Activated naive CD8-positive, alpha-beta T cell treated with anti-CD3 and anti-CD28 coated beads, Interleukin-2, amount 50 U/mL, for 24 hours (primary cell): ENCODE results near the gene CLIC3.
"Not testable (repeated sequence)": the region's sequence is repeated elsewhere in the genome, so short reads cannot be mapped to it uniquely, and the experiment has no call there.

Experiments
- ATAC-seq: fragments of 150-1000 bp; cut with Tn5 transposase; one replicate; pipeline ENCODE4 v1.10.0; 2021
- DNase-seq: peaks from one replicate; pipeline ENCODE4 v3.0.0; 2021
- H3K27ac Mint-ChIP-seq: one replicate; pipeline ENCODE4 v1.8.0; 2021; ENCODE audit warnings: mild to moderate bottlenecking, mixed read lengths
- H3K27me3 Mint-ChIP-seq: one replicate; pipeline ENCODE4 v1.8.0; 2021; ENCODE audit warnings: mixed read lengths
- H3K36me3 Mint-ChIP-seq: one replicate; pipeline ENCODE4 v1.8.0; 2021; ENCODE audit warnings: low read depth, mixed read lengths
- H3K4me1 Mint-ChIP-seq: one replicate; pipeline ENCODE4 v1.8.0; 2021; ENCODE audit warnings: mixed read lengths
- H3K4me3 Mint-ChIP-seq: one replicate; pipeline ENCODE4 v1.8.0; 2021; ENCODE audit warnings: mild to moderate bottlenecking, moderate library complexity, mixed read lengths
- H3K9me3 Mint-ChIP-seq: one replicate; pipeline ENCODE4 v1.8.0; 2021; ENCODE audit warnings: mixed read lengths

Gene CLIC3

DNA sequence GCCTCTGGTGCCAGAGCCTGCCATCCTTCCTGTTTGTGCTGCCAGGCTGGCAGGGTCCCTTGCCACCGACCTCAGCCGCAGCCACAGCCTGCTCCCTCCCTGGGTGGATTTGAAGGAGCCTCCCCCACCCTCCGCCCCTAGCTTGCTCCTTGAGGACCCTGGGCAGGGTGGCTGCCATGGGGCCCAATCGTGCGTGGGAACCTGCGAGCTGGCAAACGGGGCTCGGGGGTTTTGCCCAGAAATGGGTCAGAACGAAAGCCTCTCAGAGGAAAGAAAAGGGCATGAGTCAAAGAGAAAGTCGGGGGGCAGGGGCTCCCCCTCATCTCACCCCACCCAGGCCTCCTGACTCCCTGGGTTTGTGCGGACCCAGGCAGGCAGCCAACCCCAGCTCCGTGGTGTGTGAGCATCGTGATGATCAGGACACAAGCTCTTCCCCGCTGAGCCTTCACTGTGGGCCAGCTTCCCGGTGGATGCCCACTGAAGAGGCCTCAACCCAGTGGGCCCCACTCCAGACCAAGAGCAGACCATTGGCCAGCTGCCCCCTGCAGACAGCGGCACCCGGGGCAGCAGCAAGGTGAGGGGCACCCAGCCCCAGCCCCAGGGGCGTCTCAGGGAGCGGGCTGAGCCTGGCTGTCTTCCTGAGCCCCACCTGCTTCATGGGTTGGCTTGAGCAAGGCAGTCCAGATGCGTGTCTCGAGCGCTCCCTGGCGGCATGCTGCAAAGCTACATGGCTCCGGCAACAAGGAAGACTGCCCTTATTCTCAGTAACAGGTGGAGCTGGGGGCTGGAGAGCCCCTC lies 38.5 kb upstream of the CLIC3 start:
- H3K27me3 Mint-ChIP-seq: no peaks in the 10 kb centered on the region
- ATAC-seq: peak; percentile 83
- peaks cover 36% of the 10 kb centered on the region for H3K4me1 Mint-ChIP-seq
- DNase-seq: peak; percentile 91
- H3K4me3 Mint-ChIP-seq: peak overlapping the region; percentile 59
- H3K27ac Mint-ChIP-seq: peak overlapping the region; percentile 65
- no peaks in the 10 kb centered on the region for H3K9me3 Mint-ChIP-seq
- no peaks in the 10 kb centered on the region for H3K36me3 Mint-ChIP-seq

DNA sequence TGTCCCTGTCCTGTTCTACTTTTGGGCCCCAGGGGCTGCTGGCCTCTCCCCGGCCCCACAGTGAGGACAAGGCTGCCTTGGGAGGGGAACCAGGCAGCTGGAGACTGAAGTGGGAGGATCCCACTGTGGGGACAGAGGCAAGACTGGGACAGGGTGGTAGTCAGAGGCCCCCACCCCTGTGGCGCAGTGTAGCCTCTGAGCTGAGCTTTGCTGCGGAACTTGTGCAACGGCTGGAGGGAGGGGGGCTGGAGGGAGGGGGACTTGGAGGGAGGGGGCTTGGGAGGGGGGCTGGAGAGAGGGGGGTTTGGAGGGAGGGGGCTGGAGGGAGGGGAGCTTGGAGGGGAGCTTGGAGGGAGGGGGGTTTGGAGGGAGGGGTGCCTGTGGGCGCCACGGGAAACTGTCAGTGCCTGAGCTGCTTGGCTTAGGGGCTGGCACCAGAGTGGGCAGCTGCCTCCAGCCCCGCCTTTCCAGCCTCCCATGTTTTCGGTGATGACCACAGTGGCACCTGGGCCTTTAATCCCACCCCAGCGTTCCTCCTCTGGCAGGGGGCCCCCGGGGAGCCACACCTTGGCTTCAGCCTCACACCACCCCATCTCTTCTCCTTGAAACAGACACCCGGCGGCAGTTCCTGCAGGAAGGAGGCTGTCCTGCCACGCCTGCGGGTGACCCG lies 37.8 kb upstream of the CLIC3 start:
- peak overlapping the region; percentile 65 for H3K27ac Mint-ChIP-seq
- peaks cover 1% of the 10 kb centered on the region for H3K27me3 Mint-ChIP-seq

DNA sequence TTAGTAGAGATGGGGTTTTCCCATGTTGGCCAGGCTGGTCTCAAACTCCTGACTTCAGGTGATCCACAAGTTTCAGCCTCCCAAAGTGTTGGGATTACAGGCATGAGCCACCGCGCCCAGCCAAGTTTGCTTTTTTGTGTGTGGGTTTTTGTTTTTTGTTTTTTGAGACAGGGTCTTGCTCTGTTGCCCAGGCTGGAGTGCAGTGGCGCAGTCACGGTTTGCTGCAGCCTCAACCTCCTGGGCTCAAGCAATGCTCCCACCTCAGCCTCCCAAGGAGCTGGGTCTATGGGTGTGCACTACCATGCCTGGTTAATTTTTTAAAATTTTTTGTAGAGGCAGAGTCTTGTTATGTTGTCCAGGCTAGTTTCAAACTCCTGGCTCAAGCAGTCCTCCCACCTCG lies 37.1 kb upstream of the CLIC3 start:
- H3K4me1 Mint-ChIP-seq: peaks cover 48% of the 10 kb centered on the region
- not testable (repeated sequence) for H3K36me3 Mint-ChIP-seq

More for the DNA sequence above, 37.8 kb upstream of the CLIC3 start:
- ATAC-seq: peak; percentile 5
- no peaks in the 10 kb centered on the region for H3K36me3 Mint-ChIP-seq
- H3K4me3 Mint-ChIP-seq: peak overlapping the region; percentile 59
- no peaks in the 10 kb centered on the region for H3K9me3 Mint-ChIP-seq
- no peak for DNase-seq
- H3K4me1 Mint-ChIP-seq: peaks cover 42% of the 10 kb centered on the region

DNA sequence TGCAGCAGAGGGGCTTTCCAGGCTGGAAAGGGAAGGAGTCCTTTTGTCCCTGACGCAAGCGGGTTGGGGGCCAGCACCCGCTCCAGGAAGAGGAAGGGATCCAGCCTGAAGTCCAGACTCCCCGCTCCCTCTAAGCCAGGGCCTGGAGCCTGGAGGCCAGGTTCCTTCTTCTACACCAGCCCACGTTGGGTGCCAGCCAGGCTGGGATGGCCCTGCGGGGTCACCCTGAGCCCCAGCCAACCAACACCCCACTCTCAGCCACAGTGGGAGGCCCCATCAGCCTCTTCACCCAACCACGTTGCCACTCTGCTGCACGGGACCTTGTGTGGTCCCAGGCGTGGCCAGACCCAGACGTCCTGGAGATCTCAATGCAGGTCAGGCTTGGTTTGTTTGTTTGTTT lies 36.5 kb upstream of the CLIC3 start:
- ATAC-seq (no peak), DNase-seq (no peak)
- H3K4me1 Mint-ChIP-seq: peaks cover 48% of the 10 kb centered on the region
- peaks cover 1% of the 10 kb centered on the region for H3K27me3 Mint-ChIP-seq
- H3K4me3 Mint-ChIP-seq: peak overlapping the region; percentile 34
- H3K9me3 Mint-ChIP-seq: no peaks in the 10 kb centered on the region
- H3K27ac Mint-ChIP-seq: peak overlapping the region; percentile 26
- H3K36me3 Mint-ChIP-seq: no peaks in the 10 kb centered on the region

More for the DNA sequence above, 37.1 kb upstream of the CLIC3 start:
- H3K27ac Mint-ChIP-seq, ATAC-seq, H3K9me3 Mint-ChIP-seq, H3K27me3 Mint-ChIP-seq, H3K4me3 Mint-ChIP-seq, DNase-seq: not testable (repeated sequence)

DNA sequence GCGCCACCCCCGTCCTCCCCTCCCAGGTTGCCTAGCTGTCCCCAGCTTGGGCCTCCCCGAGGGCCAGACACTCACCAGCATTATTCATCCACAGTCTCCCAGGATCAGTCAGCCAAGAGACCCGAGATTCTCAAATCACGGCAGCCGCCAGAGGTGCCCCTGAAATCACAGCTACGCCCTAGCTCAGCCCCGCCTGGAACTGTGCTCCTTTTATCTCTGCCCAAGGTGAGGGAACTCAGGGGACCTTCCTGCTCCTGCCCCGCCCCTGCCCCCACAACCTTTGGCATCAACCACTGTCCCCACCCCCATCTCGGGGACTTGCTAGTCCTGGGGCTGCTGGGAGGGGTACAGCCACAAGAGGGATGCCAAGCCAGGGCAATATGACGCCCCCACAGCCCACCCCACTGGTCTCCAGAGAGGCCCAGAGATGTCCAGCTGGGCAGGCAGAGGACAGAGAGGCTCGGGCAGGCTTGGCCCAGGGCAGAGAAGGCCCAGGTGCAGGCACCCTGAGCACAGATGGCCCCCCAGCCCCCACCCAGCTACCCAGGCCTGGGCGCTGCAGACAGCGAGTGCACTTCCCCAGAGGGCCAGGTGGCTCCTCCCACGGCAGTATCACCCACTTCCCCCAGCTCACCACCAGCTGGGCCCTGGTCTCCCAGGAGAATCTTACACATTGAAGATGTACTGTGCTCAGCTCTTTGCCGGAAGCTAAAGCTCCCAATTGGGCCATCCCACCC lies 35.7 kb upstream of the CLIC3 start, which contains the start of gene FUT7:
Gene FUT7, minus strand, starts transcription at position 185 of the 737 bp plus-strand sequence. Its CDS starts 97 bp downstream, at position 88.
- Mint-ChIP-seq H3K27me3 (peaks cover 4% of the 10 kb centered on the region), H3K36me3 (no peaks in the 10 kb centered on the region), H3K9me3 (no peaks in the 10 kb centered on the region), H3K27ac (no peak within 1 kb of the TSS), H3K4me1 (peaks cover 51% of the 10 kb centered on the region), H3K4me3 (peak within 1 kb of the TSS; percentile 30)
- no peak for ATAC-seq
- DNase-seq: no peak

DNA sequence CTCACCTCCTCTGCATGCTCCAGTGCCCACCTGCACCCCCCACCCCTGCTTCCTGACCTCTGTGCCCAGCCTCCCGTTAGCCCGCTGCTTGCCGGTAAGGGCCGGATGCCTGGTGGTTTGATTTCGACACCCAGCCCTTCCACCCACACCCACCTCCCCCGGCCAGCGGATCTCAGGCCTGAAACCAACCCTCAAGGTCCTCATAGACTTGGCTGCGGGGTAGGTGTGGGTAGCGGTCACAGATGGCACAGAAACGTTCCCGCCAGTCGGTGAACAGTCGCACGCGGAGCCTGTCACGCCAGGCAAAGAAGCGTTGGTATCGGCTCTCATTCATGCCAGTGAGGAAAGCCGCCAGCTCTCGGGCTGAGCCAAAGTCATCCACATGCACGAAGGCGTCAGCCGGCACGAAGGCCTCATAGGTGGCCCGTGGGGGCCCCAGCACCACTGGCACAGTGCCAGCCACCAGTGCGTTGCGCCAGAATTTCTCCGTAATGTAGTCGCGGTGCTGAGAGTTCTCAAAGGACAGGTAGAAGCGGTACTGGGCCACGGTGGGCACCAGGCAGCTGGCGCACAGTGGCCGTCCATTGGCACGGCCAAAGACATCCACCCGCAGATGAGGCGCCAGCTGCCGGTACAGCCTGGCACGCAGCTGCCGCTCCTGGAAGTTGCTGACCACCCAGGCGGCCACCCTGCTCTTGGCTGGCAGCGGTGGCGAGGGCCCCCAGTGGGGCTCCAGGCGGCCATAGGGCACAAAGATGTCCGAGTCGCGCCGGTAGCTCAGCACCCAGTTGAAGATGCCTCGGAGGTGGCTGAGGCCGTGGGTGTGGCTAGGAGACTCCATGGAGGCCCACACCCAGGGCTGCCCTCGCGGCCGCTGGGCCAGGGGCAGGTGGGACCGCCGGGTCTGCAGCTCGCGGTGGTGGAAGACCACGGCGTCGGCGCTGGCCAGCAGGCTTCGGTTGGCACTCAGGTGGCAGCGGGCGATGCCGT lies 34.5 kb upstream of the CLIC3 start:
- Mint-ChIP-seq H3K27me3 (peaks cover 4% of the 10 kb centered on the region), H3K36me3 (no peaks in the 10 kb centered on the region), H3K27ac (no peak overlapping the region), H3K4me3 (peak overlapping the region; percentile 42), H3K4me1 (peaks cover 51% of the 10 kb centered on the region), H3K9me3 (no peaks in the 10 kb centered on the region)
- DNase-seq: peak; percentile 58
- no peak for ATAC-seq

DNA sequence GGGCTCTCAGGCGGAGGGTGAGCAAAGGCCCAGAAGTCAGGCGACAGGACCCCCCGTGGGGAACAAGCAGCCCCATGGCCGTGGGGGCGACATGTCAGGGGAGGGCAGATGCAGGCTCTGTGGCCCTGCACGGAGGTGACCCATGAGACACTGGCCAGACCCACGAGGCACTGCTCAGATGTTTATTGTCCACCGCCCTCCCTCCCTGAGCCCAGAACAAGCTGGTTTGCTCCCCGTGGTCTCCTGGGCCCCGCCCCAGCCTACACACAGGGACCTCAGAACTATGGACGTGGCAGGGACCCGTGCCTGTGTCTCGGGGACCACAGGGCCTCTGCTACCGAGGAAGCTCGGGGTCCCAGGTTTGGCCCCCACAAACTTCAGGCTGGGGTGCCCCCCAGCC lies 33.6 kb upstream of the CLIC3 start:
- Mint-ChIP-seq H3K4me1 (peaks cover 48% of the 10 kb centered on the region), H3K27ac (no peak overlapping the region), H3K4me3 (peak overlapping the region; percentile 51), H3K36me3 (no peaks in the 10 kb centered on the region), H3K27me3 (peaks cover 4% of the 10 kb centered on the region), H3K9me3 (no peaks in the 10 kb centered on the region)
- ATAC-seq: no peak
- no peak for DNase-seq

DNA sequence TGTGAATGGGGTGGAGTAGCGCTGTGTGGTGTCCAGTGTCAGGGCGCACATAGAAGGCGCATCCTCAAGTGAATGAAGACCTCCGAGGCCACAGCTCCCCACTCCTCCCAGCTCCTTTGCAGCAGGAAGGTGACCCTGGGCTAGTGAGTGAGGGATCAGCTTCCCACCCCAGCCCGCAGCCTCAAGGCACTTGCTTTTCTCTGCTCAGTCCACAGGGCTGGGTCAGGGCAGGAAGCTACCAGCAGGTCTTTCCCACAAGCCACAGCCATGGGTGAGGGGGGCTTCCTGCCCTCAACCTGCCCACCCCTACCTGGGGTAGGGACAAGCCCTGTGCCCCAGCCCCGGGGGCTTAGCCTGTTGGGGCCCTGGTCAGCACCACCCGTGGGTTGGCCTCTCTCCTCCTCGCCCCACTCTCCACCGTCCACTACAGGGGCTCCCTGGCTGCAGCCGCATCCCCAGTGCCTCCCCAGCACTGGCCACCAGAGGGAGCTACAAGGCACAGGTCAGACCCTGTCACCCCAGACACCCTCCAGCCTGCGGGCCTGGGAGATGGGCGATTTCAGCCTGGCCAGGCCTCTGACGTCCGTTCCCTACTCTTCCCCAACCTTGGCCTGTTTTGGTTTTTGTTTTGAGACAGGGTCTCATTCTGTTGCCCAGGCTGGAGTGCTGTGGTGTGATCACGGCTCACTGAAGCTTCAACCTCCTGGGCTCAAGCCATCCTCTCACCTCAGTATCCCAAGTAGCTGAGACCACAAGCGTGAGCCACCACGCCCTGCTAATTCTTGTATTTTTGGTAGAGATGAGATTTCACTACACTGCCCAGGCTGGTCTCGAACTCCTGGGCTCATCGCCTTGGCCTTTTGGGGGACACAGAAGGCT lies 32.9 kb upstream of the CLIC3 start:
- peaks cover 4% of the 10 kb centered on the region for H3K27me3 Mint-ChIP-seq
- ATAC-seq: peak; percentile 41

DNA sequence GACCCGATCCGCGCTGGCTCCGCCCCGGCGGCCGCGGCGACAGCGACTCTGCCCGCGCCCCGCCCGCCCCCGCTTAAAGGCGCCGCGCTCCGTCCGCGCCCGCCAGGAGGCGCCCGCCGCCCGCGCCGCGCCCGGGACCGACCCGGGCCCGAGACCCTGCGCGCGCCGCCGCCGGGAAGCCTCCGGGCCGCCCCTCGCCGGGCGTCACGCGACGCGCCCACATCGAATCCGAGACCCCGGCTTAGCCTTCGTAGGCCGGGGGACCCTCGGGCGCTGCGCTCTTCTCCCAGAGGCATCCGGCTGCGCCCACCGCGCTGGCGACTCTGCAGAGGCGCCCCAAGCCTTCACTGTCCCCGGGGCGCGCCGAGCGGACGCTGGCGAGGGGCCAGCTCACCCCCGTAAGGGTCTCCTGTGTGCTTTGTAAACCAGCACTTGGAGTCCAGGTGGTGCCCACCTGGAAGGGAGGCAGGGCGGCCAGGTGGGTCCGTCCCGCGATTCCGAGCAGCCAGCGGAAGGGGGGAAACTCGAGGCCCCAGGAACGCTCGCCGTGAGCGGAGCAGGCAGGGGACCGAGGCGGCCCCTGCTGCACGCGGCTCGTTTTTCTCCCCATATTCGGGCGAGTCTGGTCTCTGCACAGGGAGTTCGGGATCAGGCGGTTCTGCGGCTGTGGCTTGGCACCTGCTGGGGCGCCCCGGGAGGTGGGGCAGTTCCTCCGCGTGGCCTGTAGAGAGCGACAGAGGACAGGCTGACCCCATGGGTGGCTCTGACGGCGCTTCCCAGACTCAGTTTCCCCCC lies 32.1 kb upstream of the CLIC3 start:
- peak overlapping the region; percentile 66 for H3K4me3 Mint-ChIP-seq
- H3K27ac Mint-ChIP-seq: no peak overlapping the region
- peak; percentile 50 for ATAC-seq
- peak; percentile 70 for DNase-seq
- H3K9me3 Mint-ChIP-seq: no peaks in the 10 kb centered on the region
- H3K4me1 Mint-ChIP-seq: peaks cover 37% of the 10 kb centered on the region
- peaks cover 4% of the 10 kb centered on the region for H3K27me3 Mint-ChIP-seq
- no peaks in the 10 kb centered on the region for H3K36me3 Mint-ChIP-seq

More for the DNA sequence above, 32.9 kb upstream of the CLIC3 start:
- Mint-ChIP-seq H3K9me3 (no peaks in the 10 kb centered on the region), H3K4me3 (peak overlapping the region; percentile 66), H3K27ac (no peak overlapping the region), H3K36me3 (no peaks in the 10 kb centered on the region), H3K4me1 (peaks cover 41% of the 10 kb centered on the region)
- peak; percentile 88 for DNase-seq

DNA sequence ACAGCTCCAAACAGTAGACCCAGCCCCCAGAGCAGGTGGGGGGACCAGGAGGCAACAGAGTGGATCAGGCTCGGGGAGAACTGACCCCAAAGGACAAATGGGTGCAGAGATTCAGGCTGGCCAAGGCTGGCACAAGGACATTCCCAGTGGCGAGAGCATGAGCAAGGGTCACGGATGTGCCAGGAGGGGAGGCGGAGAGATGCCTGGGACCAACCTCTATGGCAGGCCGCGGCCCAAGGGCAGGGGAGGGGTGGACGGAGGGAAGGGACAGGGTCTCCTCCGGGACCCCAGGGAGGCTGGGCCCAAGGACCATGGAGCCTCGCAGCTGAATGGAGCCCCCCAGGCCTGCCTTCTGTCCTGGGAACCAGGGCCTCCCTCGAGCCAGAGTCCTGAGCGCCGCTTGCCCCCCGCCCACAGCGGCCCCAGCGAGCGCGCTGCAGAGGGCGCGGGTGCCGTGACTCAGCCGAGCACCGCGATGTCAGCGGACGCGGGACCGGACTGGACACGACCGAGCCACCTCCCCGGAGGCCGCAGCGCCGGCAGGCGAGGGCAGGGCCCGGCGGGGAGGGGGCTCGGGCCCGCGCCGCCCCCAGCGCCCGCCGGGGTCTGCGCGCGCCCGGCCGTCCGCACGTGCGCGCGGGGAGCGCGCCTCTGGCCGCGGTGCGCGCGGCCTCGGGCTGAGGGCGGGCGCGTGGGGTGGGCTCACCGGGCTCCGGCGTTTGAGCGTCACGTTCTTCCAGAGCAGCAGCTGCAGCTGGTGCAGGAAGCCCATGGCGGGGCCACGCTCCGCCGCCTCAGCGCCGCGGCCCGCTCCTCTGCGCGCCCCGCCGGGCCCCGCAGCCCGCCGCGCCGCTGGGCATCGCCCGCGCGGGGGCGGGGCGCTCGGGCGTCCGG lies 31.2 kb upstream of the CLIC3 start, which contains the start of gene ABCA2:
Gene ABCA2, minus strand, starts transcription at position 869 of the 894 bp plus-strand sequence. Its CDS starts 97 bp downstream, at position 772.
- Mint-ChIP-seq H3K9me3 (no peaks in the 10 kb centered on the region), H3K36me3 (no peaks in the 10 kb centered on the region), H3K27ac (no peak within 1 kb of the TSS), H3K4me3 (peak within 1 kb of the TSS; percentile 69), H3K4me1 (peaks cover 32% of the 10 kb centered on the region), H3K27me3 (peaks cover 4% of the 10 kb centered on the region)
- DNase-seq (no peak), ATAC-seq (no peak)

DNA sequence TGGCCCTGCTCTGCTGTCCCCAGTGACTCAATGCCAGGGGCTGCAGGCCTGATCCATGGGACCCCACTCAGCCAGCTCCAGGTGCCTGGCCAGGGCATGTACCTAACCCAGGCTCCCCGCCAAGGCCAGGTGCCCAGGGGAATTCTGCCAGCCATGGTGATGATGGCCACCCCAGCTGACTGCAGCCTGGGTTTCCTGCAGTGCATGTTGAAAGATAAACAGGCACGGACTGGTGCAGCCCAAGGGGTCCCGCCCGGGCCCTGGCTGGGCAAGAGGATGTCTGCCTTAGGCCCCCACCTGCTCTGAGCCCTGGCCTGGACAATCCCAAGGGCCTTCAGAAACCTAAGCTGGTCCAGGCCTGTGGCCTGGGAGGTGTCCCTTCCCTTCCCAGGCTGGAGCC lies 30.5 kb upstream of the CLIC3 start:
- Mint-ChIP-seq H3K27ac (no peak overlapping the region), H3K9me3 (no peaks in the 10 kb centered on the region), H3K27me3 (peaks cover 4% of the 10 kb centered on the region), H3K4me1 (peaks cover 28% of the 10 kb centered on the region), H3K4me3 (no peak overlapping the region), H3K36me3 (no peaks in the 10 kb centered on the region)
- ATAC-seq (no peak), DNase-seq (no peak)
